ENCODE results near the gene ABCD3. TPM values are rescaled to one million over a fixed set of nuclear protein-coding genes. Genes with fewer than 3 reads are reported as not detected.

The ABCD3 gene
- total and polyA plus RNA-seq, 2 of the 4 experiments (the other 2 are of a cell fraction) = 13.6 to 32.6 TPM

DNA sequence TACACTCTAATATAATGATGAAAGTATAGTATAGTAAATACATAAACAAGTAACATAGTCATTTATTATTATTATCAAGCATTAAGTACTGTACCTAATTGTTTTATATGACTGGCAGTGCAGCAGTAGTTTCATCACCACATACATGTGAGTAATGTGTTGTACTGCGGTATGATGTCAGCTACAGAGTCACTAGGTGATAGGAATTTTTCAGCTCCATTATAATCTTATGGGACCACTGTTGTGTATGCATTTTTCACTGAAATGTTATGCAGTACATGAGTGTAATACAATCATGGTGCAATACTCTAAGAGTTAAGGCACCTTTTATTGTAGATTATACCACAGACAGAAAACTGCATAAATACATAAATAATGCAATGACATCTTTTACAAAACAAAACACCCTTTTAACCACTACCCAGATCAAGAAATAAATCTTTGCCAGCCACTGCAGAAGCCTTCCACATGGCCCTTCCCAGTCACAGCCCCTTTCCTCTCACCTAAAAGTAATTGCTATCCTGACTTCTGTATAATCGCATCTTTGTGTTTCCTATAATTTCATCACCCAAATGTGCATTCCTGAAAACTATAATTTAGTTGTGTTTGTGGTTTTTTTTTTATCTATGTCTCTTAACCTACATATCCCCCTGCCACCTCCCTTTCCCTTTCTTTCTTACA lies 16.3 kb downstream of the ABCD3 start:
- H3K14ac ChIP-seq (replicated peaks; ENCODE audit: low read depth, low read length) = no peak overlapping the region
- H2AFZ ChIP-seq (replicated peaks; ENCODE audit: low read length, poor library complexity) = no peak overlapping the region
- H2BK20ac ChIP-seq (ENCODE audit: low read depth, low read length) = no peak overlapping the region
- no peaks in the 10 kb centered on the region for H3K4me1 ChIP-seq (ENCODE audit: control insufficient read depth, insufficient read depth, low read length)
- TF ChIP-seq, protein P1, sequence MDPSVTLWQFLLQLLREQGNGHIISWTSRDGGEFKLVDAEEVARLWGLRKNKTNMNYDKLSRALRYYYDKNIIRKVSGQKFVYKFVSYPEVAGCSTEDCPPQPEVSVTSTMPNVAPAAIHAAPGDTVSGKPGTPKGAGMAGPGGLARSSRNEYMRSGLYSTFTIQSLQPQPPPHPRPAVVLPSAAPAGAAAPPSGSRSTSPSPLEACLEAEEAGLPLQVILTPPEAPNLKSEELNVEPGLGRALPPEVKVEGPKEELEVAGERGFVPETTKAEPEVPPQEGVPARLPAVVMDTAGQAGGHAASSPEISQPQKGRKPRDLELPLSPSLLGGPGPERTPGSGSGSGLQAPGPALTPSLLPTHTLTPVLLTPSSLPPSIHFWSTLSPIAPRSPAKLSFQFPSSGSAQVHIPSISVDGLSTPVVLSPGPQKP (IDR thresholded peaks at IDR 0.05; ENCODE audit: borderline replicate concordance, low read depth, low read length) = no peak
- no peak for TF ChIP-seq FOS (IDR thresholded peaks at IDR 0.05; ENCODE audit: low read depth, low read length)
- TF ChIP-seq CHD1 (IDR thresholded peaks at IDR 0.05; ENCODE audit: low read depth, low read length) = no peak
- TF ChIP-seq CEBPB (IDR thresholded peaks at IDR 0.05; ENCODE audit: low read depth, low read length) = peak; percentile 59; the same call in 1 of the 2 replicates
- TF ChIP-seq MAFK (IDR thresholded peaks at IDR 0.05; ENCODE audit: low read depth, low read length) = no peak
- no peak overlapping the region for H2BK120ac ChIP-seq (ENCODE audit: low read depth, low read length)
- DNase-seq (peak; percentile 55), ATAC-seq (ENCODE audit: low read depth) (peak; percentile 24; the same call in 1 of the 2 replicates)
- no peak overlapping the region for H3K4me3 ChIP-seq (ENCODE audit: insufficient read depth, low read depth, low read length)
- ChIA-PET CTCF (no interaction called here), POLR2A (ENCODE audit: unreplicated experiment) (interaction anchor here (0.6 kb wide), 1 partner anchor 366 kb away, joined by 9 read pairs; no protein-coding TSS in a partner anchor)
- no peak overlapping the region for H3K56ac ChIP-seq (ENCODE audit: extremely low read depth, insufficient read depth, low read length)
- H2BK5ac ChIP-seq (ENCODE audit: low read depth, low read length, poor library complexity, severe bottlenecking) = no peak overlapping the region
- no peak overlapping the region for H2AK5ac ChIP-seq (ENCODE audit: low read depth, low read length)
- H3K27me3 ChIP-seq (ENCODE audit: control insufficient read depth, insufficient read depth, low read length) = no peaks in the 10 kb centered on the region
- H2AK9ac ChIP-seq (replicated peaks; ENCODE audit: low read depth, low read length, poor library complexity) = no peak overlapping the region
- no peak overlapping the region for H2BK15ac ChIP-seq (ENCODE audit: low read depth, low read length)
- dilution Hi-C loops (cut with HindIII; ENCODE audit: low sequenced_read_pairs, unreplicated experiment) (no loop called here), intact Hi-C loops (cut with micrococcal nuclease) (no loop called here), in situ Hi-C loops (cut with MboI; ENCODE audit: low sequenced_read_pairs) (no loop called here)
- H3K4me2 ChIP-seq (ENCODE audit: low read depth, low read length) = no peak overlapping the region
- H3K79me1 ChIP-seq (ENCODE audit: low read depth in 1 of 2, low read length in 2 of 2) = peaks cover 16 to 52% of the 10 kb centered on the region in 2 experiments
- no CpG with 5 or more reads among the region's 2 CpGs for WGBS, 2 experiments (ENCODE audit: extremely low coverage in 2 of 2, insufficient read length in 1 of 2)
- H3K18ac ChIP-seq (ENCODE audit: low read depth, low read length) = no peak overlapping the region
- no peak overlapping the region for H3K27ac ChIP-seq (ENCODE audit: insufficient read depth, low read length)
- H3K23ac ChIP-seq (ENCODE audit: low read depth, low read length) = no peak overlapping the region
- 0 out of 2 replicates have a peak, but pooled peaks cover 2% of the 10 kb centered on the region for H3K9me3 ChIP-seq (ENCODE audit: control insufficient read depth, insufficient read depth, low read length)
- H3K36me3 ChIP-seq (ENCODE audit: control insufficient read depth, insufficient read depth, low read length) = no peaks in the 10 kb centered on the region
- H4K20me1 ChIP-seq (ENCODE audit: insufficient read depth, low read length) = peaks cover 6% of the 10 kb centered on the region; the same call in 1 of the 2 replicates
- H3K9me1 ChIP-seq (ENCODE audit: insufficient read depth, low read length) = no peaks in the 10 kb centered on the region; the same call in 1 of the 2 replicates
- no peak overlapping the region for H4K5ac ChIP-seq (ENCODE audit: low read depth, low read length)
- no peak overlapping the region for H3K4ac ChIP-seq (ENCODE audit: low read depth, low read length)
- no peak overlapping the region for H4K91ac ChIP-seq (ENCODE audit: insufficient read depth, low read depth, low read length)
- no peak overlapping the region for H4K8ac ChIP-seq (ENCODE audit: low read depth in 2 of 2, low read length in 2 of 2)
- no peak overlapping the region for H3K9ac ChIP-seq (ENCODE audit: low read depth, low read length)
- no TSS peak for BruUV-seq (replicated peaks)
